HG03108 (cell line): ENCODE data around the gene ABCC5.

Source experiments
- ATAC-seq: cut with Tn5 transposase; IDR thresholded peaks from one replicate; pipeline ENCODE4 v1.9.1; 2021; ENCODE audit warnings: moderate library complexity; ENCODE audit not compliant: unreplicated experiment

Gene ABCC5

DNA sequence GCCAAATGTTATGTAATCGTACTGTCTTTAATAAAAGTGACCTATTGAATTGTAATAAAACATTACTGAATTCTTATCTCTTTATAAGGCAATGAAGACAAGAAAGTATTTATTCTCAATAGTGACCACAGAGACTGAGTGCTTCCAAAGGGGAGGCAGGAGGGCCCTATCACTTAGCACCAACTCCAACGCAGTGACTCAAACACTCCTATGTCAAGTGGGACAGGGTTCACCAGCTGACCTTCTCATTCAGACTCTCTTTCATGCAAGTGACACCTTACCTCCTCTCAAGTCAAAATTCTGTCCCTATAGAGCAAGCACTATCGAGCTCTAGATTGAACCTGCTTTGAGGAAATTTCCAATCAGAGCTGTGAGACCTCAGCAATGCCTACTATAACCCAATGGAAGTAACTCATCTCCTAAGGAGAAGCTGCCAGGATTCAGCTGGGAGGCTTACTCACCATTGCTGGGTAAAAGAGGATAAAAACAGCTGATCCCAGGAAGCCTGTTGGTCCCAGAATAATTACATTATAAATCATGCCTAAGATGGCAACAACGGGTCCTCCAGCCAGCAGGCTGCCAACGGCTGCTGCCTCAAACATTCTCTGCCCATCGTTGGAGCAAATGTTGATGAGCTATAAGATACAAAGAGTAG is 35.6 kb downstream of the ABCC5 start:
- no peak for ATAC-seq

DNA sequence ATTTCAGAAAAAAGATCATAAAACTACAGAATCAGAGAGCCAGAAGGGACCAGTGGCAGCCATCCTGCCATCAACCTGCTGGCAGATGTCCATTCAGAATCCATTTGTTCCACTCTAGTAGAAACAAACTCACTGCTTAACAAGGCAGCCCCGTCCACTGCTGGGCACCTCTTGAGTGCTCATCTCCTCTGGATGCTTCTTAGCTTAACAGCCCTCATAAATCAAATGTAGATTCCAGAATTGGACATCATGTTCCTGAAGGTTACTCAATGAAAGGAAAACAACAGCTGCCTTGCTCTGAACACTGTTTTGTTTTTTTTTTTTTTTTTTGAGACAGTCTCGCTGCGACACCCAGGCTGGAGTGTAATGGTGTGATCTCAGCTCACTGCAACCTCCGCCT is 37.3 kb downstream of the ABCC5 start:
- no peak for ATAC-seq

DNA sequence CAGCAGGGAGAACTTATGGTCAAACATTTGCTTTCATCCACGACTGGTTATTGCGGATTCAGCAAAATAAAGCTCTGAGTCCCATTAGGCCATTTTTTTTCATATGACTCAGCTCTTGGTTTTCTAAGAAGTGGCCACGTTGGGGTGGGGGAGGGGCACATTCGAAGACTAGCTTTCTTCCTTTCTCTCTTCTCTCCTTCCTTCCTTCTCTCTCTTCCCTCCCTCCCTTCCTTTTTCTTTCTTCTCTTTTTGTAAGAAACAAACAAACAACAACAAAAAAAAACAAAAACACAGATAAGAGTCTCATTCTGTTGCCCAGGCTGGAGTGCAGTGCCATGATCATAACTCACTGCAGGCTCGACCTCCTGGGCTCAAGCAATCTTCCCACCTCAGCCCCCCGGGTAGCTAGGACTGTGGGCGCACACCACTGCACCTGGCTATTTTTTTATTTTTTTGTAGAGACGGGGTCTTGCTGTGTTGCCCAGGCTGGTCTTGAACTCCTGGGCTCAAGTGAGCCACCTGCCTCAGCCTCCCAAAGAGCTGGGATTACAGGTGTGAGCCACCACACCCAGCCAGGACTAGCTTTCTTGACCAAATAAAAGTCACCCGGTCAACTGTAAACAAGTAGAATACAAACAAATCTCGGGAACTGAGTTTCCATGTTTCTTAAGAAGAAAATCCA is 41.6 kb downstream of the ABCC5 start:
- ATAC-seq: no peak

DNA sequence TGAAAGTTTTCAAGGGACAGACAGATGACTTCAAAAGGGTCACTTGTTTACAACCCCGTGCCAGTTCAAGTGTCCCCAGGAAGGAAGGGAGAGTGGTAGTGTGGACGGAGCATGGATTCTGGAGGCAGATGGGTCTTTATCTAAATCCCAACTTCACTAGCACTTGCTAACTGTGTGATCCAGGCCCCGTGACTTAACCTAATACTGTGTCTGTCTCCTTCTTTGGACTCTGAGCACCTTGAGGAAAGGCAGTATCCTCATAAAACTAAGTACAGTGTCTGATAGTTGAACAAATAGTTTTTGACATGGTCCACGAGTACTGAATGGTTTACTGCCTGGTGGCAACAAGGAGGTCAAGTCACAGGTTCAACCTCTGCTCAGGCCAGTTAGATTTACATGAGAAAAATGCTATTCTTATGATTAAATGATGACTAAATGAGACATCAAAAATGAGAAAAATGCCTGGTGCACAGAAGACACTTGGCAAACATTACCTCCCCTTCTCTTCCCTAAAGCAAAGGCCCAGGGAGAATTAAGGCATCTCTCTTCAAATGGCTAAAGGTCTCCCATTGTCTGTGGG is 48.9 kb downstream of the ABCC5 start:
- ATAC-seq: no peak

DNA sequence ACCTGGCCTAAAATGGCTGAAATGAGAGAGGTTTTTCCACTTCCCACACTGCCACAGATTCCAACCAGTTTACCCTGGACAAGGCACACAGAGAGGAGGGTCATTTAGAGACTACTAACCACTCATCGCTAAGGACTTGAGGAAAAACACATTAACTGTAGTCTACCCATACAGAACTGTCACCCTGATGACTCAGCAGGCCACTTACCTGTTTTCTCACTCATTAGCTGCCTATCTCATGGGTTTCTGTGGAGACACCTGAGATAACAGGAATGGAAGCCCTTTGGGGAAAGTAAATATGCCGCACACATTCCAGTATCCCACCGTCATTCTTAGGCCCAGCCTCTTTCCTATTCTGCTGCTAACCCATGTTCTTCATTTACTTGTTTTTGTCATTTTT is 50.0 kb downstream of the ABCC5 start:
- ATAC-seq: no peak

DNA sequence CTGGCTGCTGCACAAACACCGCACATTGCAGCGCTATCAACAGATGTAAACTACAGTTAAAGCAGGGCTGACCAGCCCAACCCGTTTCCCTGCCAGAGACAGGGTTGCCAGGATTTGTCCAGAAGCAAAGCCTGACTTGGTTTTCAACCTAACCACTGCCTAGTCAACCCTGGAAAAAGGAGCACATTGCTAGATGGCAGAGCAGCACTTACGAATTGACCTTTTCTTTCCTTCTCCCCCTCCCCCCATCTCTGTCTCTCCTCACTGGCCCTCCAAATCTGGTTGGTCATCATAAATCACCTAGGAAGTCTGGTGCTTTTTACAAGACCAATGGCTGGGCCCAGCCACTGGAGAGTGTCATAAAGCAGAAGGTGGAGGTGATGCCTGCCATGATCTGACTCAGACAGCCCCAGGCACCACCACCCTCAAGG is 51.3 kb downstream of the ABCC5 start:
- ATAC-seq: no peak

DNA sequence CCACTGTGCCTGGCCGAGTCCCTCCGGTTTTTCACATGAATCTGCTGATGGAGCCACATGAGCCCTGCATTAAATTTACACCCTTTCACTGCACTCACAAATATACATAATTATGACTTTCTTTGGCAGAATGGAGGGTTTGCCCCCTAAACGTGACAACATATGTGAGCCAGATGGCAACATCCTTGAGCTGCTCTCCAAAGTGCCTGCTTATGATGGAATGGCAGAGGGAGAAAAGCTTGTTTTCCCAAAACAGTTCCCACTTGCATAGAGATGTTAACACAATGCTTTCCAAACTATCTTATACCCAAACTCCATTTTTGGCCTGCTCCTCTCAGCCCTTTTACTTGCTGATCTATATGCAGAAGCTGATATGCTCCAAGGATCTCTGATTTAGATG is 54.9 kb downstream of the ABCC5 start:
- no peak for ATAC-seq

DNA sequence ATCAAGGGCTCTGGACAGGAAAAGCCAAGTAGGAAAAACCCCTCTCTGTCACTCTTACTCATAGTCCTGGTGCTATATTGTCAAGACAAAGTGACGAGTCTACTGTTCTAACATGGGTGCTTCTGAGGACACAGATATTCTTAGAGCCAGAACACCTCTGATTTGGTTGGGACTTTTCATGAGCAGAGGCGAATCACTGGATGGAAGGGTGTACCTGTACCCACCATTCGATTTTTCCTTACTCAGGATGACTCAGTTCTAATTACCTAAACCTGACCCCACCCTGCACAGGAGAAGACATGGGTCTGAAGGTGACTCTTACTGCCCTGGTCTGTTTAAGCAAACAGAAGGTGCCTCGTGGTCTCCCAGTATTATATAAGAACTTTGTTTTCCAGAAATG is 58.5 kb downstream of the ABCC5 start:
- no peak for ATAC-seq

DNA sequence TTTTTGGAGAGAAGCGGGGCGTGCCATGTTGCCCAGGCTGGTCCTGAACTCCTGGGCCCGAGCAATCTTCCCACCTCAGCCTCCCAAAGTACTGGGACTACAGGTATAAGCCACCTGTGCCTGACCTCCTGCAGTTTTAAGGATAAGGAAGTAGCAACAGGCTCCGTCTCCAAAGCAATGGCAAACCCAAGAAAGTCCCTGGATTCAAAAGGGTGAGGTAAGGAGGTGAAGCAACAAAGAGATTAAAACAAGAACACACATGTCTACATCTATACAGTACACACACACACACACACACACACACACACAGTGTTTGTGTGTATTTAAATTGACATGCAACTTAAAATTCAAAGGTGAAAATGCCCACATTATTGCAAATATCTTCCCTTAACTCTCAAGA is 58.9 kb downstream of the ABCC5 start:
- no peak for ATAC-seq

DNA sequence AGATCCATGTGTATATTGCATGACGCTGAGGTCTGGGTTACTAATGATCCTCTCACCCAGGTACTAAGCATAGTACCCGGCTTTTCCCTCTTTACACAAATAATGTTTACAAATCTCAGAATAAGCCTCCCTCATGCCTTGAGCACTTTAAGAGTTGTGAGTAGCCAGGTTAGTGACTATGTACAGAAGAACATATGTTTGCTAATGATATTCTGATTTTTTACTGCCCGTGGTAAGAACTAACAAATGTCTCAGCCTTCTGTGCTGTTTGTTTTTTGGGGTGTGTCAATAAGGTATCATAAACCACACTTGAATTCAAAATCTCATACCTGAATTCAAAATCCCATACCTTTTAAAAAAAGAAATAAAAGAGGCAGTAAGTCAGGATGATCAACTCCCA is 59.5 kb downstream of the ABCC5 start:
- no peak for ATAC-seq

DNA sequence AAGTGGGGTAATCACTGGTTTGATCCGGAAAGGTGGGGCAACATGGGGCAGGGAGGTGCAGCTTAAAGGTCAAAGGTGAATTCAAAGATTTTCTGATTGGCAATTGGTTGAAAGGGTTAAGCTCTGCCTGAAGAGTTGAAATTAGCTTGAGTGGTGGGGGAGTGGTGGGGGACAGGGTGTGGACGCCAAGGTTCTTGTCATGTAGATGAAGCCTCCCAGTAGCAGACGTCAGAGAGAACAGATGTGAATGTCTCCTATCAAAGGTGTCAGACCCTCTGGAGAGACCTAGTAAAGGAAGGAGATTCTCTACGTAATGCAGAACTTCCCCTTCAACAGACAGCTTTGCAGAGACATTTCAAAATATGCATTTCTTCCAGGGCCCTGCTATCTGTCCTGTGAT is 62.8 kb downstream of the ABCC5 start:
- no peak for ATAC-seq

DNA sequence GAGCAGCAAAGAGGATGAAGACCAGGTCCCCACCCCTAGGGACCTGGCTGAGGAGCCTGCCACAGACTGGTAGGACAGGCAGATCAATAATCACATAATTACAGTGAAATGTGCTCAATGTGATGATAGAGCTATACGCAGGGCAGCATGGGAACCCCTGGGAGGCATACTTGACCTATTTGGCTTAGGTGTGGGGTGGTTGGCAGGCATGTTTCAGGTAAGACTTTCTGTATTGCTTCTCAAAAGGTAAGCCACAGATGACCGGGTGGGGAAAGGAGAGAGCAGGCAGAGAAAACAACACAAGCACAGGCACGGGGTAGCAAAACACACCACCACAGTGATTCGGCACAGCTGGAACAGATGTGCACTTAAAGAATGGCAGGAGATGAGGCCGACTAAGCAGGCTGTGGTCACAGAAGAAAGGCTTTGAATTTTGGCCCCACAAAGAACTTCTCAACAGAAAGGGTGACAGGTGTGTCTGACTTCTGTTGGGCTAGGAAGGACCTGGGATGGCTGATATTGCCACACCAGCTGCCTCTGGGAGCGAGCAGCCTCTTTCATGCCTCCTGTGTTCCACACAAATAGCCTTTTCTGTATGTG is 64.1 kb downstream of the ABCC5 start:
- no peak for ATAC-seq

DNA sequence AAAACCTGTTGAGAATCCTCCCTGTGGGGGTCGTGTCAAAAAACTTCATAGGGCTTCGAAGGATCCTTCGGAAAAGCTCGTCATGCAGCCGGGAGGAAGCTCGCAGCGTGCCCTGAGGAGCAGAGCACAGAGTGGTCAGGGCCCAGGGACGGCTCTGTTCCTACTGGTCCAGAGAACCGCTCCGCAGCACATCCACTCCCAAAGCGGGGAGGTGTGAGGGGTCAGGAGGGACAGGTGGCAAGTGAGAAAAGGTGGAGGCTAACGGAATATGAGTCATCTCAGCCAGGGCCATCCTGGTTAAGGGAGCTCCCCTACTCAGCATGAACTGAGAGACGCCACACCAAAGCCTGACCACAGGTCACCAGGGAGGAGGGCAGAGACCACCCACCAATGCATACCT is 66.2 kb downstream of the ABCC5 start:
- no peak for ATAC-seq

DNA sequence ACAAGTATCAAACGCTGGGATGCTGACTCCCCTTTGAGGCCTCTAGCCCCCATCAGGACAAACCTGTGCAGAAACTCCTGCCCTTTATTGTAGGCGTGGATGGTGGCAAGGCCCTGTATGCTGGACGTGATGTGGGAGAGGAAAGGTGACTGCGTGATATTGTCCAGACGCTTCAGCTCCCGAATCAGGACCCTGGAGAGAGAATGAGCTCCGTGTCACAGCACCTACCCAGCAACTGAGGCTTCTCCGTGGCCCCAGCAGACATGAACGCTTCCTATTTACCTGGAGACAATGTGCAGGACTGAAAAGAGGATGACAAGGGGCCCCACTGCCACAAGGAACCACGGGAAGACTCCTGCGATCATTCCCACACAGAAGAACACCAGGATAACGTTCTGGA is 68.0 kb downstream of the ABCC5 start:
- no peak for ATAC-seq

DNA sequence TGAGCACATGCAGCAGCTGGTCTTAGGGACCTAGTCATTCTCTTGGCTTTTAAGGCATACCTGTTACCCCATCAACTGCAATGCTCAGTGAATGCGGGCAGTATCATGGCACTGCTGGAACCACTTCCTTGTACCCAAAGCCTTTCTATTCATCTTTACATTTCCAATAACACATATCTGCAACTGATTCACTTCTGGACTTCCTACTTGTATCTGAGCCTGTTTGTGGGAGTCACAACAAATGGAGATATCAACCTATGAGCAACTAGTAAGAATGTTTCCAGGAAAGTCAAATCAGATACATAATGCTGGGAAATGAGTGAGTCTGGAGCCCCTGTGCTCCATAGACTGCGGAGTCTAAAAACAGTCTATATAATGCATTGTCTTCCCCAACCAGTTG is 71.6 kb downstream of the ABCC5 start:
- ATAC-seq: no peak

DNA sequence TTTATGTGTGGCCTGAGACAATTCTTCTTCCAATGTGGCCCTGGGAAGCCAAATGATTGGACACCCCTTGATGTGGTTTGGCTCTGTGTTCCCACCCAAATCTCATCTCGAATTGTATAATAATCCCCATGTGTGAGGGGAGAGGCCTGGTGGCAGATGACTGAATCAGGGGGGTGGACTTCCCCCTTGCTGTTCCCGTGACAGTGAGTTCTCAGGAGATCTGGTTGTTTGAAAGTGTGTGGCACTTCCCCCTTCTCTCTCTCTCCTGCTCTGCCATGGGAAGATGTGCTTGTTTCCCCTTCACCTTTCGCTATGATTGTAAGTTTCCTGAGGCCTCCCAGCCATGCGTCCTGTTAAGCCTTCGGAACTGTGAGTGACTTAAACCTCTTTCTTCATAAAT is 72.9 kb downstream of the ABCC5 start:
- ATAC-seq: no peak

DNA sequence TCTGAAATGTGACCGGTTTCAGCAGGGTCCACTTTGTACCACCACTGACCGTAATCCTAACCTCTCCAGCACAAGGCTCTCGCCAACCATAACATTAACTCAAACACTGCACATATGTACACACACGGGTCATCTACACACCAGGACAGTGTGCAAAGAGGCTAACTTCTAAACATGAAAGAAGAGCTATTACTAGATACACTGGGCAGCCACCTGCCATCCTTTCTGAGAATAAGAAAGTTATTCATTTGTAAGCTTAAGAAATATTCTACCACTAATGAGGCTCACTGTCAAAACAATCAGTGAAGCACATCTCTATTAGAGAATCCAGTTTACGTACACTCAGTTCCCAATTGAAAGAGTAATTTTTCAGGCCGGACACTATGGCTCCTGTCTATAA is 73.9 kb downstream of the ABCC5 start:
- ATAC-seq: no peak

DNA sequence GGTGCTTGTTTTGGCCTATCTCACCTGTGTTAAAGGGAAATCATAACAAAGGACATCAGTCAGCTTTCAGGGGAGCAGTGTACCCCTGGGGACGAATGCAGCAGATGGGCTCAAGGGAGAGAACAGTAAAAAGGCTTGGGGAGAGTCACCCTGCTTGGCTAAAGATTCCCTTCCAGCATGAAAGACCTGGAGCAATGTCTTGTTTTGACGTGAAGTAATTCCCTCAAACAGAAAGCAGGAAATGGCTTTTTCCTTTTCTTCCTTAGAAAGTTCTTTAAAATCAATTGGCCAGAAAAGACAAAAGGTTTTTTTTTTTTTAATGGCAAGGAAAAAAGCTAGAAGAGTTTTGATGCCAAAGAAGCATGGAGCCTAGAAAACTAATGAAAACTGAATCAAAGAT is 76.5 kb downstream of the ABCC5 start:
- no peak for ATAC-seq

DNA sequence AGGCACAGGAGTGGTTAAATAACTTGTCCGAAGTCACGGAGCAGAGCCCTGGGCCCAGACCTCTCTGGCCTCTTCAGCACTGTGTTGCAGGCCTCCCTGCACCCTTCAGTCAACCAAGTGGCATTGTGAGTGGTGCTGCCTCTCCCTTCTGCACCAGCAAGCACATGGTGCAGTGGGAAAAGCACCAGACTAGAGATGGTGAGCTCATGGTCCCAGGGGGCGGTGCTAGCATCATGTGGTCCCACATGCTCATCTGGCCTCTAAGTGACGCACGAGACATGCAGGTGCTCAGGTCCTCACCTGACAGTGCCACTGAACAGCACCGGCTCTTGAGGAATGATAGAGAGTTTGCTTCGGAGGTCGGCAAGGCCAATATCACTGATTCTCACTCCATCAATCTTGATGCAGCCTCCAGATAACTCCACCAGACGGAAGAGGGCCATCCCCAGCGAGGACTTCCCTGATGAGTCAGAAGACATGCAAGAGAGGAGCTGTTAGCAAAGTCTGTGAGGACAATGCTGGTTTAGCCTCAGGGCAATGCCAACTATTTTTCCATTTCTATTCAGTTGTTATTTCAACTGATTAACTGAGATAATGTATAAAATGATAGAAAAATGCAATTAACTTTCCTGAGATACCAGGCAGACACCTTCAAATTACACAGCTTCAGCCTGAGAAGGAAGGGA is 79.9 kb downstream of the ABCC5 start:
- no peak for ATAC-seq

DNA sequence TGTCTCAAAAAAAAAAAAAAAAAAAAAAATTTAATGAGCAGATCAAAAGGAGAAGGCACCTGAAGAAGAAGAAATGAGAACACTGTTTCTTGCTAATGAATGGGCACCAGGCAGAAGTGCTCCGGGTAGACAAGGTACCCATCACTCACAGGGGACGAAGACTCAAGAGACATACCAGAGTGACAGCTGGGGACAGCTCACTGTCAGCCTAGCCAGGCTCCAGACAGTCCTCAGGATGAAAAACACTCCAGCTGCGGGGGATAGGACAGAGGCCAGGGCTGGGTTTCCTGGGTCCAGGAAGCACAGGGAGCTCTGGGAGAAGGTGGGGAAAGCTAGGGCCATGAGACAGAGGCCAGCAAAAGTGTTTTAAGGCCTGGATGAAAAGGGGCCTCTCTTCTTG is 84.5 kb downstream of the ABCC5 start:
- no peak for ATAC-seq

DNA sequence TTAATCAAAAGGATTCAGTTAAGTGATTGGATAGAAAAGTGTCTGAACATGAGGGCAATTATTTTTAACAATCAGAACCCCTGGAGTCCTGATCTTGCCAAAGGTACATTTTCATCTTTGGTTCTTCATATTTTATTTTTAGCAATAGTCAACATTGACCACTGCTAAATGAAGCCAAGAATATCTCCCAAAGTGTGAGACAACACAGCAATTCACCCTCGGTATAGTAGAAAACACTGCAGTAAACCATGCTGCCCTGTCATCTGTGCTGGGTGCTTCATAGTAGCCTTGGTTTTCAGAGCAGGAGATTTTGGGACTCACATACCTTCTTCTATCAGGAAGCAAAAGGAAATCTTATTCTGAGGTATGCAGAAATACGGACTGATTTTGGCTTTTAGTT is 85.8 kb downstream of the ABCC5 start:
- ATAC-seq: no peak

DNA sequence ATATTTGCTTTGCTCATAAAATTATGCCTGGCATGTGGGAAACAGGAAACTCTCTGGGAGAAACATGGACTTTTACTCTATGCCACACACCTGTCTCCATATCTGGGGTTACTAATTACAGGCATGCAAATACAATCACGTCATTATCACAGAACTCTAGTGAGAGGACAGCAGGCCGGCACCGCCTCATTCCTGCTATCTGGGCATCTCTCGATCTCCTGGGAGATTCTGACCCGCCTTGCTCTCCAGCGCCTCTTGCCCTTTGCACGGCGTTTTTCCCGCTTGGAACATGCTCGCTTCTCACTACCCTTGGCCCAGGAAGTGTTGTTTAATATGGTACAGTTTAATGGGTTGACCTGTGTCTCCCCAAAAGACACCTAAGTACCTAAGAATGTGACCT is 87.6 kb downstream of the ABCC5 start:
- no peak for ATAC-seq
